WTC11 (cell line): ENCODE data around the gene SPATA31D3.

ENCODE experiments used
- ATF3 ChIP-seq: sonication (generic); formaldehyde crosslinking; conservative IDR thresholded peaks from 2 replicates; pipeline ENCODE4 v1.8.1; 2022; ENCODE audit warnings: mild to moderate bottlenecking, missing genetic modification reagents
- CTCF ChIP-seq: fragments of 200-600 bp; IDR thresholded peaks from 2 replicates; pipeline ENCODE4 v1.8.0; 2022; ENCODE audit warnings: antibody characterized with exemption
- JAZF1 ChIP-seq: fragments of 250-450 bp; sonication (Bioruptor Pico); IDR thresholded peaks from 2 replicates; pipeline ENCODE4 v1.9.0; 2021; ENCODE audit warnings: moderate library complexity, mild to moderate bottlenecking, inconsistent platforms
- SP1 ChIP-seq: sonication (generic); formaldehyde crosslinking; conservative IDR thresholded peaks from 2 replicates; pipeline ENCODE4 v1.8.1; 2022; ENCODE audit warnings: missing genetic modification reagents
- TP53 ChIP-seq: sonication (generic); formaldehyde crosslinking; IDR thresholded peaks from 2 replicates; pipeline ENCODE4 v1.8.1; 2023; ENCODE audit warnings: mild to moderate bottlenecking, missing genetic modification reagents

- TF ChIP-seq ATF3 (CRISPR knock-in tag): no peak
- no peak for TF ChIP-seq SP1 (CRISPR knock-in tag)
- no peak for TF ChIP-seq CTCF
- no peak for TF ChIP-seq JAZF1 (CRISPR knock-in tag)
- TF ChIP-seq TP53 (CRISPR knock-in tag): no peak
These were observed 37.3 kb downstream of the SPATA31D3 start for GRCh38 chr9:81980568-81980967.
